Kasumi-1 (cell line): ENCODE results near the gene SYCN.
"Not testable (repeated sequence)": the region's sequence is repeated elsewhere in the genome, so short reads cannot be mapped to it uniquely, and the experiment has no call there.

ENCODE experiments used
- DNase-seq, 2 experiments: peaks; one replicate each; lab custom pipeline; 2025; lab: John Stamatoyannopoulos, UW

The SYCN gene

DNA sequence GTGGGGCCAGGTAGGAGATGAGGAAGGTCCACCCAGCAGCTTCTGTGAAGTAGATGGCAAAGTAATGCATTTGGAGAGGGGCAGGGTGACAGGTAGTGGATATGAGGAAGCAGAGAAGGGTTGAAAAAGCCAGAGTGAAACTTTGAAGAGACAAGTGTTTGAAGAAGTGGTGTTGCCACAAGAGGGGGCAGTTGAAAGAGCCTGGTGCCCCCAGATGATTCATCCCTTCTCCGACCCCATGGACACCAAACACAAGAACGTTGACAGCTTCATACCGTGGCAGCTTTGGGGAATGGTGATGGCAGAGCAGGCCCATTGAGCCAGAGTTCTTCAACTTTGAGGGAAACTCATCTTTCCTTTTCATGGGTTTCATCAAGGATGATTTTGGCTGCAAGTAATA, 20.8 kb upstream of the SYCN start:
- peak in 1 of 2 experiments; percentile 5 for DNase-seq

DNA sequence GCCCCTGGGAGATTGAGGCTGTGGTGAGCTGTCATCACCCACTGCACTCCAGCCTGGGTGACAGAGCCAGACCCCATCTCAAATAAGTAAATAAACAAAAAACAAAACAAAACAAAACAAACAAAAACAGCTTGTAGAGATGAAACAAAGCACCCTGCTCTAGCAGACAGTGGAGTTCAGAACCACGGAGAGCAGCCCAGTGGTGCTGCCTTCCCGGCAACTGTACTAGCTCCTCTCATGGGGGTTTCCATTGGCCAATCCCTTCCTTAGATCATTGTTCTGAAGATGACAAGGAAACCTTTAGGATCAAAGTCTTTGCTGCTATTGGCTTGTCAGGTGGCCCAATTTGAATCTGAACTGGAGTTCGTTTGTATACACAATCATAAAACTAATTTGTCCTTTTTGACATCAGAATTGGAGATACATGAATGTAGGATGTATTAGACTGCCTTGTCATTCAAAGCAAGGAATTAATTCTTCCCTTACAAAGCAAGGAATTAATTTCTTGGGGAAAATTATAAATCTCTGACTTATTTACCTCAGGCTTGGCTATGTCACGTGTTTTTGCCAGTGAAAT, 19.7 kb upstream of the SYCN start:
- peak; percentile 52 to 69 for DNase-seq

DNA sequence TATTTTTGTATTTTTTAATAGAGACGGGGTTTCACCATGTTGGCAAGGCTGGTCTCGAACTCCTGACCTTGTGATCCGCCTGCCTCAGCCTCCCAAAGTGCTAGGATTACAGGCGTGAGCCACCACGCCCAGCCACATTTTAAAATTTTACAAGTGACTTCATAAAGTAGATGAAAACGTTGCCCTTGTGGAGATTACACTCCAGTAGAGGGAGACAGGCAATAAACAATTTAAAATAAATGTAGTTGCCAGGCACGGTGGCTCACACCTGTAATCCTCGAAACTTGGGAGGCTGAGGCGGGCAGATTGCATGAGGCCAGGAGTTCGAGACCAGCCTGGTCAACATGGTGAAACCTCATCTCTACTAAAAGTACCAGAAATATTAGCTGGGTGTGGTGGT, 15.0 kb upstream of the SYCN start:
- DNase-seq: peak in 1 of 2 experiments; percentile 9

DNA sequence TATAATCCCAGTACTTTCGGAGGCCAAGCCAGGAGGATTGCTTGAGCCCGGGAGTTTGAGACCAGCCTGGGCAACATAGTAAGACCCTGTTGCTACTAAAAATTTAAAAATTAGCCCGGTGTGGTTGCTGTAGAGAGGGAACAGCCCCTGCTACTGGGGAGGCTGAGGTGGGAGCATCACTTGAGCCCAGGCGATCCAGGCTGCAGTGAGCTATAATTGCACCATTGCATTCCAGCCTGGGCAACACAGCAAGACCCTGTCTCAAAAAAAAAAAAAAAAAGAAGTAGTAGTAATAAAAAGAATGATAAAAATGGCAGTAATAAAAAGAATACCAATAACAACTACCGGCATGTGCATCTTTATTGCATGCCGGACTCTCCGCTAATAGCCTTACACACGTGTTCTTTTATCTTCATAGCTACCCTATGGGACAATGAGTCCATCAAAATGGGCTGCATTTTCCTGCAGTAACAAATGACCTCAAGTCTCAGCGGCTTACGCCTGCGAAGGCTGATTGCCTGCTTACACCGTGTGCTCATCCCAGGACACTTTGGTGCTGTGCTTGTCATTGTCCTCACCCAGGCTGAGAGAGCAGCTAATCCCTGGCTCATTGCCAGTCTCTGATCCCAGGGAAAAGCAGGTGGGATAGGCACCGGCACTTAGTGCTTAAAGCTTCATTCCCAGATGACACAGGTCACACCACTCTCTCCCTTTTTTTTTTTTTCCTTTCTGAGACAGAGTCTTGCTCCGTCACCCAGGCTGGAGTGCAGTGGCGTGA, 14.4 kb upstream of the SYCN start:
- DNase-seq: no peak

GRCh38 chr19:39217094-39217493, 13.0 kb upstream of the SYCN start:
- no peak for DNase-seq

- not testable (repeated sequence) for DNase-seq
Observed at GRCh38 chr19:39215323-39215722, 11.3 kb upstream of the SYCN start.

- peak; percentile 33 to 44 for DNase-seq
Observed at GRCh38 chr19:39212375-39212742, 8.3 kb upstream of the SYCN start.

- DNase-seq: no peak
Observed at GRCh38 chr19:39211731-39212374, 7.8 kb upstream of the SYCN start.

- no peak for DNase-seq
Observed at GRCh38 chr19:39209196-39209595, 5.1 kb upstream of the SYCN start.

DNA sequence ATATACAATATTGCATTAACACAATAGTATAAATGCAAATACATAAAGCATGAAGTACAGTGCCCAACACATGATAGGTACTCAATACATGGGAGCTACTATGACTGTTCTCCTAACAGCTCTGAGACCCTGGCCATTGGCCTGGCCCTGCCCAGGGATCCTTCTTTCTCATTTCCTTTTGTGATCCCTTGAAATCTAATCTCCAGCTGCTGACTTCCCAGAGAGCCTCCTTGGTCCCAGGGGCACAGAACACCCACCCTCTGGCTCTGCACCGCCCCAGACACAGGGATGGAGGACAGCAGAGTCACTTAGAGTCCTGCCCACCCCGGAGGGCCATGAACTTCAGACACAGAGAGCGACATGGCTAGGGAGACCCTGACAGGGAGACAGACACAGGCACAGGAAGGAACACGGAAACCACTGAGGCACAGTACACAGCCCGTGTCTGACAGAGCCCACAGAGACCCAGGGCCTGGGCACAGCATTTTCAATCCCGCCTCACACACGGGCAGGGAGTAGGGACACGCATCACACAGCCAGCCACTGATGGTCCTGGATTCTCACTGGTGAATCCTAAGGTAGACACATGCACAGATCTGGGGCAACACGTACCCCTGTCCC, 4.2 kb upstream of the SYCN start:
- no peak for DNase-seq

DNA sequence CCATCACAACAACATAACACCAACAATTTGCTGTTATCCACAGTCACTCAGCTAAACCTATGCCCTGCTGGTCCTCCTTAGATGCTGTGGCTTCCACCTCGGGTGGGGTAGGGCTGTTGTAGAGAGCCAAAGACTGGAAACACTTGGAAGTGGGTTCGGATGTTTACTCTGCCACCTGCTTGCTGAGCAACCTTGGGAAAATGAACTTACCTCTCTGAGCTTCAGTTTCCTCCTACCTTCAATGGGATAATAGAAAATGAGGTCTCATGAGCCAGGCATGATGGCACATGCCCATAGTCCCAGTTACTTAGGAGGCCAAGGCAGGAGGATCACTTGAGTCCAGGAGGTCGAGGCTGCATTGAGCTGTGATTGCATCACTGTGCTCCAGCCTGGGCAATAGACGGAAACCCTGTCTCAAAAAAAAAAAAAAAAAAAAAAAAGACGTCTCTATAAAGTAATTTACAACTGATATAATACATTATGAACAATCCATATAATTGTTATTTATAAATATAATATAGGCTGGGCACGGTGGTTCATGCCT, 3.3 kb upstream of the SYCN start:
- no peak for DNase-seq

- no peak for DNase-seq
Observed at GRCh38 chr19:39206122-39206521, 2.1 kb upstream of the SYCN start.

- no peak for DNase-seq
Observed at GRCh38 chr19:39205449-39205764, 1.3 kb upstream of the SYCN start.

DNA sequence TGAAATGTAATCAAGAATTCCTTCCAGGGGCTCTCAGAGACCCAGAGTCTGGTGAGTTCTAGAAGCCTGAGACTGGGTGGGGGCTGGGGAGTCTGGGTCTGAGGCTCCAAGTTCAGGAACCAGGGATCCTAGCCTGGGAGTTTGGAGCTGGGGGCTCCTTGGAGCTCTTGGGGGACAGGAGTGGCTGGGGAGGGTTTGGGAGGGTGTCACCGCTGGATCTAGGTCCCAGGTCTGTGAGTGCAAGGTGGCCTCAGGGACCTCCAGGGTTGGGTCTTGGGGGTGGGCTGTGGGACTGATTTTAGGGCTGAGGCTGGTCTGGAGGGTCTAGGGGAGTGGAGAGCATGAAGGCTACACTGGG, 1.1 kb downstream of the SYCN start:
- DNase-seq: no peak

GRCh38 chr19:39200803-39201115, 3.3 kb downstream of the SYCN start:
- no peak for DNase-seq

DNA sequence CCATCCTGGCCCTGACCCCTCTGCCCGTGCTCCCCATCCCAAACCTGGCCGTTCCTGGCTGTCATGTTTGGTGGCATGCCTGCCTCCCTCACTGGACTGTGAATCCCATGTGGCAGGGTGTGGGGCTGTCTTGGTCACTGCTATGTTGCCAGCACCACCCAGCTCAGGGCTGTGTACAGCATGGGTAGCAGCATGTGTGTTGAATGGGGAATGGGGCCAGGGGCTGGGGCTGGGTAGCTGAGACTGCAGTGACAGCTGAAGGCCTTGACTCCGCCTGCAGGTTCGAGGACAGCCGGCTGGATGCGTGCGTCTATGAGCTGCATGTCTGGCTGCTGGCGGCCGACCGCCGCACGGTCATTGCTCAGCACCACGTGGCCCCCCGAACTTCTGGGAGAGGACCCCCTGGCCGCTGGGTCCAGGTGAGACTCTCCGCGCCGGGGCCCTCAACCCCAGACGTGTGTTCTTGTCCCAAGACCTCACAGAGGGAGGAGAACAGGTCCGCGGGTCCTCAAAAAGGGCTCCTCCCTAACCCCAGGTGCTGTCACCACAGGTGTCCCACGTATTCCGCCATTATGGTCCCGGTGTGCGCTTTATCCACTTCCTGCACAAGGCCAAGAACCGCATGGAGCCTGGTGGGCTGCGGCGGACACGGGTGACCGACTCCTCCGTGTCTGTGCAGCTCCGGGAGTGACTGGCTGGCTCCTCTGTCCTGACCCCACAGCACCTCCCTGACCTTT, 3.8 kb downstream of the SYCN start:
- DNase-seq: no peak

DNA sequence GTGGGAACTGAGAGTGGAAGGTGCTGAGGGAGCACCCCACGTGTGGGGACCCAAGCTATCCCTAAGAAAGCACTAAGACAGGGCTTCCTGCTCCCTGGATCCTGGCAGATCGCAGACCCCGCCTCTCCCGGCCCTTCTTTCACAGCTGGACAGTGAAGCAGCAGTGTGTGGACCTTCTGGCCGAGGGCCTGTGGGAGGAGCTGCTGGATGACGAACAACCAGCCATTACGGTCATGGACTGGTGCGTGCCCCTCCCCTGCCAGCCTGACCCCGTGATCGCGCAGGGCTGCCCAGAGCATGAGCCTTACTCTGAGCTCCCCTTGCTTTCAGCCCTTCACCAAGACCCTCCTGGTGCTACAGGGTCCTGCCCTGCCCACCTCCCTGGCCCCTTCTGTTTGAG, 5.0 kb downstream of the SYCN start:
- DNase-seq: no peak

- DNase-seq: no peak
Observed at GRCh38 chr19:39197808-39198207, 6.3 kb downstream of the SYCN start.

DNA sequence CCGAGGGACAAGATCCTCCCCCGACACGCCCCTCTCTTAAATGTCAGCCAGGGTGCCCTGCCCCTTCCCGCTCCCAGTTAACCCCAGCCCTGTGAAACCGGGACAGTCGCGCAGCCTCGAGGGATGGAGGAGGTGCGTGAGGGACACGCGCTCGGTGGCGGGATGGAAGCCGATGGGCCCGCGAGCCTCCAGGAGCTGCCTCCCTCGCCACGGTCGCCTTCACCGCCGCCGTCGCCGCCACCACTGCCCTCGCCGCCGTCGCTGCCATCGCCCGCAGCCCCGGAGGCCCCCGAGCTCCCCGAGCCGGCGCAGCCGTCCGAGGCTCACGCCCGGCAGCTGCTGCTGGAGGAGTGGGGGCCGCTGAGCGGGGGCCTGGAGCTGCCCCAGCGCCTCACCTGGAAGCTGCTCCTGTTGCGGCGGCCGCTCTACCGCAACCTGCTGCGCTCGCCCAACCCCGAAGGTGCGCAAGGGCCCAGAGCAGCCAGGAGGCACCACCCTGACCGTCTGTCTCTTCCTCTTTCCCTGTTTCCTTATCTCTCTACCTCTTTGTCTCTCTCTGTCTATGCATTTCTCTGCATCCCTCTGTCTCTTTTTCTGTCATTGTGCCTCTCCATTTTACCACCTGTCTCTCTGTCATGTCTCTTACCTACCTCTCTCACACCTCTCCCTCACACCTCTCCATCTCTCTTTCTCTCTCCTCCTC, 7.1 kb downstream of the SYCN start, which contains the start of gene NCCRP1:
Gene NCCRP1, plus strand, starts transcription at position 105 of the 703 bp plus-strand sequence. Its CDS starts 19 bp downstream, at position 124.
- no peak for DNase-seq

- DNase-seq: no peak
Observed at GRCh38 chr19:39196320-39196719, 7.7 kb downstream of the SYCN start.

GRCh38 chr19:39195755-39196154, 8.3 kb downstream of the SYCN start:
- no peak for DNase-seq
